ENCODE data around the gene TNKS1BP1. TPM values are rescaled to one million over a fixed set of nuclear protein-coding genes. Genes with fewer than 3 reads are reported as not detected.

The TNKS1BP1 gene
- total RNA-seq, 4 donors from 2014 or later, result 93.9 to 215 (median 124) TPM

DNA sequence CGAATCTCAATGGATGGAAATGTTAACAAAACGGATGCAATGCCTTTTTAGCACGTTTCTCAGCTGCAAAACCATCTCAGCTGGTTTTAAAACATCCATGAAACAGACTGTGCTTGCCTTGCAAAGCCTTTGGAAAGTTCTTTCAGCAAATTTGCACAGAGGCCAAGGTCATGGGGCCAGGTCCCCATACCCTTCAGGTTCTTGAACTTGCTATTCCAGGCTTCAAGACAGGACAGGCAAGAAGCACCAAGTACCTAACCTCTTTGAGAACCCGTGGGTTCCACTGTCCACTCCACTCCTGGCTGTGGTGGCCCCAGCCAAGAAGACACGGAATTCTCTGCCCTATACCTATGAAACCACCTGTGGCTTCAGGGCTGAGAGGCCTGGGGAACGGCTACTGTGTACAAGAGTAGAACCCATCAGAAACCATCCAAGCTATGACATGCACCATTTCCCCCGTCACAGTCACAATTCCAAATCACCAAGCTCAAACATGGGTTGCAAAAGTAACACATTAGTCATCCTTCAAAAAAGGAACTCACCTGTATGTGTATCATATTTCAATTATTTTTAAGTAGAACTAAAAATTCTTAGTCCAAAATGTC lies 17.0 kb downstream of the TNKS1BP1 start:
- intact Hi-C loops (cut with DNase I), result no loop called here
- H3K27me3 ChIP-seq, result no peaks in the 10 kb centered on the region
- peaks cover 84 to 97% (median 94%) of the 10 kb centered on the region in 4 donors for H3K4me1 ChIP-seq
- H3K36me3 ChIP-seq, result peaks cover 17 to 66% (median 52%) of the 10 kb centered on the region in 4 donors
- TF ChIP-seq EP300 (IDR thresholded peaks at IDR 0.05) (no peak), POLR2AphosphoS5 (IDR thresholded peaks at IDR 0.05) (peak in 1 of 2 donors; percentile 3)
- DNase-seq (ENCODE audit: extremely low spot score), result no peak
- no peaks in the 10 kb centered on the region for H3K9me3 ChIP-seq
- WGBS, result 65% methylated on average over 7 of the region's 7 CpGs
- H3K27ac ChIP-seq (replicated peaks in 1 of 4), result no peak overlapping the region
- peak overlapping the region in 1 of 4 donors; percentile 16 for H3K4me3 ChIP-seq

DNA sequence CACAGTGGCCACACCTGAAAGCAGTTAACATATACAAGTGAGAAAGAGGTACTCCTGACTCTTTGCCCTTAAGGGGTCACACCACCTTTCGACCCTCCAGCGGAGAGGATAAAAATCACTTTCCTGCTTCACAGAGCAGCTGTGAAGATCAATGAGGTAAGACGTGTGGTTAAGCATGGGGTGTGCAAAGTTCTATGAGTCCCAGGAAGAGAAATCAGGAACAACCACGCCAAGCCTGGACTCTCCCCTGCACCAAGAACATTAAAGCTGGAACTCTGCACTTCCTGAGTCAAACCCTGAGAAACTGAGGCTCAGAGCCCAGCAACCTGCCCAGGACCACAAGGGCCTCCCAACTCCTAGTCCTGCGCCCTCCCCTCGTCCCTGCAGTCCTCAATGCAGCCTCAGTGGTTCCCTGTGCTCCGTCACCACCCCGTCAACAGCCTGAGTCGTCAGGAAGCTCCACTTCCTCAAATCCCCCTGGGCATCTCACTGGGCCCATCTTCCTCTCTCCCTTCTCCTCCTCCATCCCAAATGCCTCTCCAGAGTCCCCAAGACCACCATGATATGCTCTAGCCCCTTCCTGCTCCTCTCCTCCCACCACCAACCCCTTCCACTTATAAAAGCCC lies 17.7 kb downstream of the TNKS1BP1 start:
- DNase-seq (ENCODE audit: extremely low spot score), result no peak
- Histone ChIP-seq H3K27me3 (no peaks in the 10 kb centered on the region), H3K27ac (replicated peaks in 1 of 4) (no peak overlapping the region), H3K4me3 (peak overlapping the region in 1 of 4 donors; percentile 16), H3K9me3 (no peaks in the 10 kb centered on the region), H3K36me3 (peaks cover 17 to 66% (median 53%) of the 10 kb centered on the region in 4 donors), H3K4me1 (peaks cover 77 to 90% (median 87%) of the 10 kb centered on the region in 4 donors)
- WGBS, result 71% methylated on average over 9 of the region's 9 CpGs
- intact Hi-C loops (cut with DNase I), result no loop called here
- TF ChIP-seq, protein P1, sequence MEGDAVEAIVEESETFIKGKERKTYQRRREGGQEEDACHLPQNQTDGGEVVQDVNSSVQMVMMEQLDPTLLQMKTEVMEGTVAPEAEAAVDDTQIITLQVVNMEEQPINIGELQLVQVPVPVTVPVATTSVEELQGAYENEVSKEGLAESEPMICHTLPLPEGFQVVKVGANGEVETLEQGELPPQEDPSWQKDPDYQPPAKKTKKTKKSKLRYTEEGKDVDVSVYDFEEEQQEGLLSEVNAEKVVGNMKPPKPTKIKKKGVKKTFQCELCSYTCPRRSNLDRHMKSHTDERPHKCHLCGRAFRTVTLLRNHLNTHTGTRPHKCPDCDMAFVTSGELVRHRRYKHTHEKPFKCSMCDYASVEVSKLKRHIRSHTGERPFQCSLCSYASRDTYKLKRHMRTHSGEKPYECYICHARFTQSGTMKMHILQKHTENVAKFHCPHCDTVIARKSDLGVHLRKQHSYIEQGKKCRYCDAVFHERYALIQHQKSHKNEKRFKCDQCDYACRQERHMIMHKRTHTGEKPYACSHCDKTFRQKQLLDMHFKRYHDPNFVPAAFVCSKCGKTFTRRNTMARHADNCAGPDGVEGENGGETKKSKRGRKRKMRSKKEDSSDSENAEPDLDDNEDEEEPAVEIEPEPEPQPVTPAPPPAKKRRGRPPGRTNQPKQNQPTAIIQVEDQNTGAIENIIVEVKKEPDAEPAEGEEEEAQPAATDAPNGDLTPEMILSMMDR (IDR thresholded peaks at IDR 0.05), result no peak
- no peak for TF ChIP-seq POLR2AphosphoS5 (IDR thresholded peaks at IDR 0.05)
- no peak for TF ChIP-seq POLR2A (IDR thresholded peaks at IDR 0.05; ENCODE audit: low read depth)
- TF ChIP-seq EP300 (IDR thresholded peaks at IDR 0.05), result no peak

DNA sequence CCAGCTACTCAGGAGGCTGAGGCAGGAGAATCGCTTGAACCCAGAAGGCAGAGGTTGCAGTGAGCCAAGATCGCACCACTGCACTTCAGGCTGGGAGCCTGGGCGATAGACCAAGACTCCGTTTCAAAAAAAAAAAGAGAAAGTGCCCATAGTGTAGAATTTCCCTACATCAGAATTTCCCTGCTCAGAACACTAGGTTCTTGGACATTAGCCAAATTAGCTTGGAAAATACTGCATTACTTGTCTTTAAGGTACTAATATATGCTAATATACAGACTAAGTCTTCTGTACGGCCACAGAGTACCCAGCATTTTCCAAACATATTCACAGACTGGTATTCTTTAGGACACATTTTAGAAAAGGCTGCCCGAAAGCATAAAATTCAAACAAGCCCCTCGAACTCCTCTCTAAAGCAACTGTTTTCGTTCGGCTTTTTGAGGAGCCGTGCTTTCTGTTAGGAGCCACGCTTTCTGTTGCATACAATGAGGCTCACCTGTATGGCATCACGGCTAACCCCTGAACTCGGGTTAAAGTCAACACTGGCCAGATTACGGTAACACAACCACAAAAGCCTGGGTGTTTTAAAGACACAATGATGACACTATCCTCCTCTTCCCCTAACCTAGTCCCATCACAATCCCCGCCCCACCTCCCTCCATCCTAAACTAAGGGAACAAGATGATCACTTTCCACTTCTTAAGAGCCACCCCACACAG lies 18.4 kb downstream of the TNKS1BP1 start:
- no peaks in the 10 kb centered on the region for H3K27me3 ChIP-seq
- H3K9me3 ChIP-seq, result no peaks in the 10 kb centered on the region
- peaks cover 70 to 83% (median 79%) of the 10 kb centered on the region in 4 donors for H3K4me1 ChIP-seq
- 84% methylated on average over 15 of the region's 15 CpGs for WGBS
- H3K27ac ChIP-seq (replicated peaks in 1 of 4), result no peak overlapping the region
- DNase-seq (ENCODE audit: extremely low spot score), result no peak
- TF ChIP-seq, protein P1 (IDR thresholded peaks at IDR 0.05), result no peak
- TF ChIP-seq POLR2AphosphoS5 (IDR thresholded peaks at IDR 0.05) (no peak), POLR2A (IDR thresholded peaks at IDR 0.05; ENCODE audit: low read depth) (no peak), EP300 (IDR thresholded peaks at IDR 0.05) (no peak)
- intact Hi-C loops (cut with DNase I), result no loop called here
- no peak overlapping the region for H3K4me3 ChIP-seq
- peaks cover 24 to 70% (median 60%) of the 10 kb centered on the region in 4 donors for H3K36me3 ChIP-seq

DNA sequence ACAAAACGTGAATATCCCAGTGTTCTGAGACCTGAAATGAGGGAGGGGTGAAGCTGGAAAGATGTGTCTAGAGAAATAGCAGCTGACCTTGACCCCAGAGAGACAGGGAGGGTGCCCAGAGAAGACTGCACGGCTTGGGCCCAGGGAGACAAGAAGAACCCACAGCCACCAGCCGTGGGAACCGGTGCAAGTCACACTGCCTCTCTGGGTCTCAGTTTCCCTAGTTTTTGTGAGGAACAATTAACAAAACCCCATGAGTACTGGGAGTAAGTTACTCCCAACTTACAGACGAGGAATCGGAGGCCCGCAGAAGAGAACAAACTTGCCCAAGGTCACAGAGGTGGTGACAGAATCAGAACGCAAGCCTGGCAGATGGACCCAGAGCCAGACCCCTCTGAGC lies 19.2 kb downstream of the TNKS1BP1 start:
- Histone ChIP-seq H3K9me3 (peaks cover 0 to 2% (median 0%) of the 10 kb centered on the region in 4 donors), H3K4me1 (peaks cover 62 to 75% (median 71%) of the 10 kb centered on the region in 4 donors), H3K36me3 (peaks cover 32 to 77% (median 68%) of the 10 kb centered on the region in 4 donors), H3K27me3 (no peaks in the 10 kb centered on the region), H3K4me3 (no peak overlapping the region), H3K27ac (replicated peaks in 1 of 4) (no peak overlapping the region)
- intact Hi-C loops (cut with DNase I), result no loop called here
- DNase-seq (ENCODE audit: extremely low spot score), result no peak
- WGBS, result 93% methylated on average over 7 of the region's 8 CpGs
- TF ChIP-seq POLR2A (IDR thresholded peaks at IDR 0.05; ENCODE audit: low read depth) (no peak), POLR2AphosphoS5 (IDR thresholded peaks at IDR 0.05) (no peak), EP300 (IDR thresholded peaks at IDR 0.05) (no peak)
- TF ChIP-seq, protein P1 (IDR thresholded peaks at IDR 0.05), result no peak
